GM19193 (cell line): Measurements from ENCODE around the gene PES1.

Source experiments
- POLR2A ChIP-seq: IDR thresholded peaks from 4 replicates; pipeline ENCODE4 v1.6.1; 2011; ENCODE audit not compliant: insufficient read depth, insufficient read length; ENCODE audit errors: extremely low read depth

PES1 gene

GRCh38 chr22:30541961-30542810 lies 49.5 kb downstream of the PES1 start:
- no peak for TF ChIP-seq POLR2A

GRCh38 chr22:30539368-30539767 lies 52.3 kb downstream of the PES1 start:
- no peak for TF ChIP-seq POLR2A

GRCh38 chr22:30538280-30538679 lies 53.4 kb downstream of the PES1 start:
- TF ChIP-seq POLR2A, result no peak

DNA sequence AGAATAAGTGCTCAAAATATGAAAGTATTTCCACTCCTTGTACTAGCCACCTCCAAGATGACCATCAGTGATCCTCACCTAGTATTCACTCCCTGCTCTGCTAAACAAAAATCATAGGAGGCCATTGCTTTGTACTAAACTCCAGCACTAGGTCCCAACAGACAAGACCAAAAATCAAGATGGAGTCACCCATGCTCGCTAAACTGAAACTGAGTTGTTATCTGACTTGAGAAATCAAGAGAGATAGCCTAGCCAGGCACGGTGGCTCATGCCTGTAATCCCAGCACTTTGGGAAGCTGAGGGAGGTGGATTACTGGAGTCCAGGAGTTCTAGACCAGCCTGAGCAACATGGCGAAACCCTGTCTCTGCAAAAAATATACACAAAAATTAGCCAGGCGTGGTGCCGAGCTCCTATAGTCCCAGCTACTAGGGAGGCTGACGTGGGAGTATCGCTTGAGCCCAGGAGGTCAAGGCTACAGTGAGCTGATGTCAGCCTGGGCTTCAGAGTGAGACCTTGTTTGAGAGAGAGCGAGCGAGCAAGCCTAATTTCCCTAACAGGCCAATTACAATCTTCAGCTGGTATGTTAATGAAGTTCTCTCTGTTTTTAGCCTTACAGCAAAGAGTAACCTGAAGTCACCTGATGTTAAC lies 54.5 kb downstream of the PES1 start:
- TF ChIP-seq POLR2A, result no peak

DNA sequence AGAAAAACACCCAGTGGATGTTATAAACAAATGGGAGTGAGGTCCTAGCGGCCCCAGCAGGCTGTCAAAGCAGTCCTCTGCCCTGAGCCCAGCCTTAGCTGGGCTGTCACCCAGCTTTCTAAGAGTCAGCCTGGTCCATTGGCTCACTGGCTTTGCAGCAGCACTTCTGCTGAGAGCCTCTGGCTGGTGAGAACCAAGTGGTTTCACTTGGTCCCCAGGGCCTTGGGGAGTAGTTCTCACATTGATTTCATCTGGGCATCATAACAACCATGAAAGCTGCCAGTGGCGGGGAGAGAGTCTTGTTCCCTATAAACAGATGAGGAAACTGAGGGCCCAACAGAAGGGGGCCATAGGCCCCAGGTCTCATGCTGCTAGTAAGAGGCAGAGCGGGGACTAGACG lies 56.5 kb downstream of the PES1 start:
- no peak for TF ChIP-seq POLR2A

- no peak for TF ChIP-seq POLR2A
These were observed 59.8 kb downstream of the PES1 start for GRCh38 chr22:30531651-30532608.

DNA sequence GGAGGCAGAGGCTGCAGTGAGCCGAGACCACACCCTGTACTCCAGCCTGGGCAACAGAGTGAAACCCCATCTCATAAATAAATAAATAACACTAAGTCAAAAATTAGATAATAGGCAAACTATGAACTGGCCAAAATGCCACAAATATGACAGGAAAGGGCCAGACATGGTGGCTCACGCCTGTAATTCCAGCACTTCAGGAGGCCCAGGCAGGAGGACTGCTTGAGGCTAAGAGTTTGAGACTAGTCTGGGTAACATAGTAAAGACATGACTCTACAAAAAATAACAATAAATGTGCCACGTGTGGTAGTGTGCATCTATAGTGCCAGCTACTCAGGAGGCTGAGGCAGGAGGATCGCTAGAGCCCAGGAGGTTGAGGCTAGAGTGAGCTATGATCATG lies 65.1 kb downstream of the PES1 start:
- TF ChIP-seq POLR2A, result no peak
